Head of caudate nucleus (tissue), 42 donors: ENCODE data around the gene EPHA6.
"Not testable (repeated sequence)": the region's sequence is repeated elsewhere in the genome, so short reads cannot be mapped to it uniquely, and the experiment has no call there.

Experiments used
- DNase-seq, 42 donors: peaks; one replicate each; pipeline versions ENCODE4 v3.0.0 to v3.0.0-alpha.2; 2020 to 2021; ENCODE audit warnings: mixed read lengths in 7 of 42
- intact Hi-C: fragments of 100-400 bp; cut with DNase I; formaldehyde crosslinking; loops from one replicate; pipeline ENCODE4 v1.15.0; 2022

The EPHA6 gene

DNA sequence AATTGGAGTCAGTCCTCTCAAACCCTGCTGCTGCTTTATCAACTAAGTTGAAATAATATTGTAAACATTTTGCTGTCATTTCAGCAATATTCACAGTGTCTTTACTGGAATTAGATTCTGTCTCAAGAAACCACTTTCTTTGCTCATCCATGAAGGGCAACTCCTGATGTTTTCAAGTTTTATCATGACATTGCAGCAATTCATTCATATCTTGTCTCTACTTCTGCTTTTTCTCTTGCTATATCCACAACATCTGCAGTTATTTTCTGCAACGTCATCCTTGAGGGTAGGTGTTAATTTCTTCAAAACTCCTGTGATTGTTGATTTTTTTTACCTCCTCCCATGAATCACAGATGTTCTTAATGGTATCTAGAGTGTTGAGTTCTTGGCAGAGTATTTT, 181.6 kb downstream of the EPHA6 start:
- DNase-seq = no peak
- intact Hi-C loops = no loop called here

DNA sequence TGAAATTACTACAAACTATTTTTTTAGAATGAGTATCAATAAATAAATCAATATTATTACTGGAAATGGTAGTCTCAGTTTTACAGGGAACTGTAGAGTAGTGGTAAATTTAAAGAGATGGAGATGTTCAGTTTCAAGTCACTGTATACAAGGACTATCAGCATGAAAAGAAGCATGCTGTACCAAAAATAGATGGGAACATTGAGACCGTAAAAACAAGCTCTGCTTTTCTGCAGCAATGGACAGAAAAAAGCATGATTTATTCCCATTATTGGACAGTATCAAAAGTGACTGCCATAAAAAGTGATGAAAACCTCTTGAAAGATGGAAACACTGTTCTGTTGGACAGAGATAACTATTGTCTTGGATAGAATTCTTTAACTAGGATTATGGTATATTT, 187.2 kb downstream of the EPHA6 start:
- intact Hi-C loops = no loop called here
- no peak for DNase-seq

- DNase-seq = no peak
Observed at GRCh38 chr3:97009427-97010019, 195.1 kb downstream of the EPHA6 start.

DNA sequence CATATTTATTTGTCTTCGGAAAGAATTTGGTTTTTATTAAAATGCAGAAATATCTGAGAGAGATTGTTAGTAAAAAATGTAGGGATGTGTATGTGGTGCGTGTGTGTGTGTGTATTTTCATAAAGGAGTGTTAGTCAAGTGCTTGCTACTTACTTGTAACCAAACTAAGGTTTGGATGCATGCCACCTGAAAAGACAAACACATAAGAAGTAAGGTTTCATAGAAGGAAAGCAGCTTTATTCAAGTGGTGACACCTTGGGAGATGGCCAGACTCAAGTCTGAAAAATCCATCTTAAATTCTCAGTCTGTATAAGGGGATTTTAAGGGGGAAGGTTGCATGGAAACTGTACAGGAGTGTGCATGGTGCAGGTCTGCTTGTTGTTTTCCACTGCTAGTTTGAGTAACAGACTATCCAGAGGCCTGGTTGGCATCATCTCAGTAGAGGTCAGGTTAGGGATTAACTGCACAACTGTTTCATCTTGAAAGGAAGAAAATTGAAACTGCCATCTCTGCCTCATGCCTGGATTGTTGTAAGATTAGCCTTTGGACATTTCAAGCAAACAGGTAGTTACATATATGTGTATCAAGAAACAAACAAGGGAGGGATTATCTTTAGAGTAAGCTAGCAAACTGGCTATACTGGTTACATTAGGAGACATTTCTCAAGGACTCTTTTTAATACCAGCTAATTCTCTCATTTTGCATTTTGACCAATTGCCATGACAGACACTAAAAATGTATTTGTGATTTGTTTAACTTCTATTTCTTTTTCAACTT, 196.7 kb downstream of the EPHA6 start:
- intact Hi-C loops = no loop called here
- no peak for DNase-seq

More at GRCh38 chr3:97009427-97010019, 195.1 kb downstream of the EPHA6 start:
- intact Hi-C loops = no loop called here

DNA sequence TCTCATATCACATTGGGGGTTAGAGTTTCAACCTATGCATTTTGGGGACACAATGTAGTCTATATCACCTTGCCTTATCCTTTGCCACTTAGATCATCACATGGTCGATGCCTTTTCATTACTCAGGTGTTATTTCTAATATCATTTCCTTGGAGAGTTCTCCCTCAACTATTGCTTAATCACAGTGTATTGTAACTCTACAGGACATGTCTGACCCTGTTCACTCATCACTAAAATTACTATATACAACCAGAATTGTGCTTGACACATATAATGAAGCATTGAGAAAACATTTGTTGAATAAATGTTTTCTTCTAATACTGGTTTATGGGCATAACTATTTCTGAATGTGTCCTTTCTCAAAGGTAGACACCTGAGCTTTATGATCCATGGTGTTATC, 207.4 kb downstream of the EPHA6 start:
- intact Hi-C loops = no loop called here

DNA sequence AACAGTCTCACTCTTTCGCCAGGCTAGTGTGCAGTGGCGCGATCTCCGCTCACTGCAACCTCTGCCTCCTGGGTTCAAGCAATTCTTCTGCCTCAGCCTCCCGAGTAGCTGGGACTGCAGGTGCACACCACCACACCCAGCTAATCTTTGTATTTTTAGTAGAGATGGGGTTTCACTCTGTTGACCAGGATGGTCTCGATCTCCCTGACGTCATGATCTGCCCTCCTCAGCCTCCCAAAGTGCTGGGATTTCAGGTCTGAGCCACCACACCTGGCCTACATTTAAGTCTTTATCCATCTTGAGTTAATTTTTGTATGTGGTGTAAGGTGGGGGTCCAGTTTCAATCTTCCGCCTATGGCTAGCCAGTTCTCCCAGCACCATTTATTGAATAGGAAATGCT, 211.2 kb downstream of the EPHA6 start:
- DNase-seq, intact Hi-C loops: not testable (repeated sequence)

More for the DNA sequence above, 207.4 kb downstream of the EPHA6 start:
- no peak for DNase-seq

DNA sequence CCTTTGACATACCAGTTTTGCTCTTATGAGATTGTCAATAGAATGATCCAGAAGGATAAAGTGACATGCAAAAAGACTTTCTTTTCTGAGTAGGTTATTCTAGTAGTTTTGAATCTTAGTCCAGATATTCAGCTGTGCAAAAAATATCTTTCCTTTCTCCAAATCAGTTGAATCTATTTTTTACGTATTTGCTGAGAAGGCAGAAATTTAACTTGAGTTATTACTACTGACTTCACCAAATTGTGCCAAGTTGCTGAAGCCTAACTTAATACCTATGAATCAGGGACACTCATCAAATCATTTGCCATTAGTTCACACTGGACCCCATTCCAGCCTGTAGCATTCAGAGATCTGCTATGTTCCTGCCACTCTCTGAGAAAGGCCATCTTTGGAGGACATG, 215.6 kb downstream of the EPHA6 start:
- intact Hi-C loops = no loop called here

GRCh38 chr3:97037294-97037943, 223.0 kb downstream of the EPHA6 start:
- intact Hi-C loops = no loop called here
- no peak for DNase-seq

More for the DNA sequence above, 215.6 kb downstream of the EPHA6 start:
- DNase-seq = no peak

GRCh38 chr3:97043411-97043810, 229.0 kb downstream of the EPHA6 start:
- intact Hi-C loops = no loop called here
- DNase-seq = no peak

DNA sequence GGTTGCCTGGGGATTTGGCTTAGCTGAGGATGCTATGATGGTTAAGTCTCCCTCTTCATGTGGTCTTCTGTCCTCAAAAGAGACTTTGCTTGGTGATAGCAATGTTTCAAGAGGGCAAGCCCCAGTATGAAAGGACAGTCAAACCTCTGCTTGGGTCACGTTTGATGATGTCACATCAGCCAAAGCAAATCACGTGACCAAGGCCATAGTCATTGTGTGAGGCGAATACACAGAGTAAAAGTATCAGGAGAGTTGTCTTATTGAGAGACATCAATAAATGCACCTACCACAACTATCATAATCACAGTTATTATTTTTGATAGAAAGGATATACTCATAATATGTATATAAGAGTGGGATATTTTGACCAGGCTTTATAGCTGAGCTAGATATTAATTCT, 243.0 kb downstream of the EPHA6 start:
- intact Hi-C loops = no loop called here
- no peak for DNase-seq

DNA sequence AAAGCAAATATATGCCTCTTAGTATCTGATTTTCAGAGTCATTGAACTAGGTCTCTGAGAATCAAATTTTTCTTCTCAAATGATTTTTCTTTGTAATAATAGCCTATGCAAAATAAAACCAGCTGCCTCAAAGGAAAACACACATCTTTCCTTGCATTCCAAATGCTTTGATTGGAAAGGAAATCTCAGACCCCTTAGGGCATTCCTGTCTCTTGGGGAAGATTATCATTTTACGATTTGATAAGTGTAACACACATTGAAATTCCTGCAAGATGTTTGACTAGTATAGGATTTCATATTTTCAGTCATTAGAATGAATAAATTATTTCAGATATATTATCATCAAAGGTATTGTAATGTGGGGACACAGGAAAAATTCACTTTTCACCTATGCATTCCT, 244.8 kb downstream of the EPHA6 start:
- intact Hi-C loops = no loop called here
- no peak for DNase-seq

- intact Hi-C loops = no loop called here
- no peak for DNase-seq
Observed at GRCh38 chr3:97066531-97066930, 252.1 kb downstream of the EPHA6 start.

DNA sequence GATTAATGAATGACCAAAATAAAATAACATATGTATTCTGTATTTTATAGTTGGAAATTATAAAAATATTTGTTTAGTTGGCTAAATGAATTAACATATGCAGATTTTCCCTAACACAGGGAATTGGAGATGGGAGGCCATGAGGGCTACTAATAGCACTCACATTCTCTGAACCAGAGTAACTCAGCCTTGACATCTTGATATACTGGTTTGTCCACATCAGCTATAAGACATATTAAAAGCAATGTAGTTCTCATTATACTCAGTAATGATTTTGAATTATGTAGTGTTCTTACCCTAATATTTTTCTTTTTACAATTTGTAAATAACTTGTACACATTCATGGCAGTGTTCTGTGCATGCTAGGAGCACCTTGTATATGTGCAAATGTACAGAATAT, 255.9 kb downstream of the EPHA6 start:
- no peak for DNase-seq
- intact Hi-C loops = no loop called here

GRCh38 chr3:97074546-97074945, 260.2 kb downstream of the EPHA6 start:
- intact Hi-C loops = no loop called here
- no peak for DNase-seq

DNA sequence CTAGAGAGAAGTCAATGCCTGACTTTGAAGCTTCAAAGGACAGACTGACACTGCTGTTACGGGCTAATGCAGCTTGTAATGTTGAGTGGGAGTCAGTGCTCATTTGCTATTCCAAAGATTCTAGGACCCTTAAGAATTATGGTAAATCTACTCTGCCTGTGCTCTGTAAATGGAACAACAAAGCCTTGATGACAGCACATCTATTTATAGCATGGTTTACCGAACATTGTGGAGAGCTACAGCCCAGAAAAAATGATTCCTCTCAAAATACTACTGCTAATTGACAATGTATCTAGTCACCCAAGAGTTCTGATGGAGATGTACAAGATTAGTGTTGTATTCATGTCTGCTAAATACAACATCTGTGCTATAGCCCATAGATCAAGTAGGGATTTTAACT, 262.3 kb downstream of the EPHA6 start:
- no peak for DNase-seq
- intact Hi-C loops = no loop called here

DNA sequence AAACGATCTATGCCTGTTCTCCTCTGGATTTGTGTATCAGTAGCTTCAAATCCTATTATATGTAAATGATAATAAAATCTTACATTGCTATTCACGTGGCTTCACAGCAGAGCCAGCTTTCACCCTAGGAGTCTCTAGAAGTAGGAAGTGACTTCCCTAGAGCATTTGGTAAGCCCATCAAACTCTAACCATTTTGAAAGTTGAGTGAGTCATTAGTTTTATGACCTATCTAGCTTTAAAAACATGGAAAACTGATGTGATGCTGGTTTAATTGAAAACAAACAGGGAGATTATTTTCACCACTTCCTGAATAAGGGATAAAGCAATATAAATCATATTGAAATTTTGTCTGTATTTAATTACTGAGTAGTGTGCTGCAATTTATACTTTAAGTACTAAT, 275.2 kb downstream of the EPHA6 start:
- DNase-seq = no peak
- intact Hi-C loops = no loop called here

DNA sequence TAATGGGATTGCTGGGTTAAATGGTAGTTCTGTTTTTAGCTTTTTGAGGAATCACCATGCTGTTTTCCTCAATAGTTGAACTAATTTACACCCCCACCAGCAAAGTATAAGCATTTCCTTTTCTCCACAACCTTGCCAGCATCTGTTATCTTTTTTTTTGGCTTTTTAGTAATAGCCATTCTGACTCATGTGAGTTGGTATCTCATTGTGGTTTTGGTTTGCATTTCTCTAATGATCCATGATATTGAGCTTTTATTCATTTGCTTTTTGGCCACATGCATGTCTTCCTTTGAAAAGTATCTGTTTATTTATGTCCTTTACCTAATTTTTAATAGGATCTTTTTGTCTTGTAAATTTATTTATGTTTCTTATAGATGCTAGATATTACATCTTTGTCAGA, 288.2 kb downstream of the EPHA6 start:
- intact Hi-C loops = no loop called here
- no peak for DNase-seq

DNA sequence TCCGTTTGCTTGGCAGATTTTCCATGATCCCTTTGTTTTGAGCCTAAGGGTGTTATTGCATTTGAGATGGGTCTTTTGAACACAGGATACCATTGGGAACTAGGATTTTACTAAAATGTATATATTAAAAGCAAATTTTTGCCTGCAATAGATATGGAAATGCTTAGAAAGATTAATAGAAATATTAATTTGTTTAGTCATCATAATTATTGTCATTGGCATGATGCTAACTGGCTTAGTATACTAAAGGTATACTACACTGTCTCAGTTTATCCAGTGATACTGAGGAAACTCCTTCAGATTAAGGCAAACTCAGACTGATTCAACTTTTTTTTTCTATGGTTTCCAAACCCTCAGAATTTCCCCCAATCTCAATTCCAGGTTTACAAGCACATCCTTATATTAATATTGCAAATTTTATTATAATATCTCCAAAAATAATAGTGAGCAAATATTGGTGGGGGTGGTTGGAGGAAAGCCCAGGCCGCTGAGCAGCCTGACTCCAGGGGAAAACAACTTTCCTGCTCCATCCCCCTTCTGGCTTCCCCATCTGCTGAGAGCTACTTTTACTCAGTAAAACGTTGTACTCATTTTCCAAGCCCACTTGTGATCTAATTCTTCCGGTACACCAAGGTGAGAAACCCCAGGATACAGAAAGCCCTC, 291.7 kb downstream of the EPHA6 start:
- DNase-seq = no peak
- intact Hi-C loops = no loop called here

- intact Hi-C loops = no loop called here
- DNase-seq = no peak
Observed at GRCh38 chr3:97106652-97106989, 292.2 kb downstream of the EPHA6 start.

DNA sequence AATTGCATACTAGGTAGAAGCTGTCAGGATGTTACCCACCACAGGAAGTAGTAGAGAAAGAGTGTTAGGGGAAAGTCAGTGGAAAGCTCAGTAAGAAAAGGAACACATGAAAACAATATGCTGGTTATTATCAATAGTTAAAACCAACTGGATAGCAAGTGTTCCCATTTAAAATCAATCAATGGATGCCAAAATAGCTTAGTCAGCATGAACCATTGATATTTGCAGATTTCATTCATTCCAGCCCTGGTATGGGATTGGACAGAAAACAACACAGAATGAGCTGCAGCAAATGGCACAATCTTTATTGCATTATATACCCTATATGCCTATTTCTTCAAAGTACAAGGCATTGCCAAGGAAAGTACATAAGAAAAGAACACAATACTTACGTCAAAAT, 293.7 kb downstream of the EPHA6 start:
- DNase-seq = no peak
- intact Hi-C loops = no loop called here
